ENCODE data around the gene PTGR2.
"Not testable (repeated sequence)": the region's sequence is repeated elsewhere in the genome, so short reads cannot be mapped to it uniquely, and the experiment has no call there.

The PTGR2 gene

DNA sequence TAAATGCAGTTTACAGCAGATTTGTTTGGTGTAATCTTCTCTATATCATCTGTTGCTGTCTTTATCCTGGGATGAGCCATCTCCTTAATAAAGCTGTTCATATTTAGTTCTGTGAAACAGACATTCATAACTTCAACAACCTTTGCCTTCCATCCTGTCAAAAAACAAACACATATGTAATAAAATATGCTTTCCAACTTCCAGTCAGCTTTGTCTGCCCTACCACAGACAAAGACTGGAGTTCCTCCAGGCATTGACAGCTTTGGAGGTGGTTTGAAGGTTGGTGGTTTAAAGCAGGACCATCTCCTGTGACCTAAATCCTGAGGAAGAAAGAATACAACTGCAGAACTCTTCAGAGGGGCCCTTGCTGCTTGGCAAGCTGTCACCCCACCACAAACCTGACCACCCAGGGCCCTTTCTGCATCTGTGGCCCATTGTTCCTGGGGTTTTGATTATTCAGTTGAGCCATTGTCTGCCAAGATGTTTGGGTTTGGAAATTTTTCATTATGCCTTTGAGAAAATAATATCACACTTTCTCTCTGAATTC is 28.2 kb upstream of the PTGR2 start:
- Mint-ChIP-seq H3K27me3 (peaks cover 18% of the 10 kb centered on the region), H3K27ac (no peak overlapping the region), H3K4me1 (peaks cover 2% of the 10 kb centered on the region), H3K9me3 (no peaks in the 10 kb centered on the region), H3K4me3 (no peak overlapping the region), H3K36me3 (no peaks in the 10 kb centered on the region)
- CTCF ChIA-PET = interaction anchor here (1.9 to 10.2 kb wide), 4 partner anchors 65 to 92 kb away, joined by 4 to 155 read pairs (median 23); a partner anchor contains a TSS
- DNase-seq = no peak

DNA sequence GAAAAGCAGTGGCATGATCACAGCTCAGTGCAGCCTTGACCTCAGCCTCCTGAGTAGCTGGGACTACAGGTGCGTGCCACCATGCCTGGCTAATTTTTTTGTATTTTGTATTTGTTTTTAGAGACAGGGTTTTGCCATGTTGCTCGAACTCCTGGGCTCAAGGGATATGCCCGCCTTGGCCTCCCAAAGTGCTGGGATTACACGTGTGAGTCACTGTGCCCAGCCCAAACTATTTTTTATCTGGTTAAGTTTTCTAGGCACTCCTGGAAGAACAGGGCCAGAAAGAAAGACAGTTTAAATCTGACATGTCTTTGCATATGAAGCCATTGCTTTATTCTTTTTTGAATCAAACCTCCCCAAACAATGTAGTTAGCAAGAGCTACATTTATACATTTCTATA is 27.5 kb upstream of the PTGR2 start:
- Mint-ChIP-seq H3K4me3 (no peak overlapping the region), H3K27me3 (peaks cover 18% of the 10 kb centered on the region), H3K36me3 (no peaks in the 10 kb centered on the region), H3K9me3 (no peaks in the 10 kb centered on the region), H3K4me1 (peaks cover 2% of the 10 kb centered on the region), H3K27ac (no peak overlapping the region)
- DNase-seq = no peak
- CTCF ChIA-PET = interaction anchor here (1.0 to 10.2 kb wide), 6 partner anchors 66 to 93 kb away, joined by 4 to 155 read pairs (median 20); a partner anchor contains a TSS

DNA sequence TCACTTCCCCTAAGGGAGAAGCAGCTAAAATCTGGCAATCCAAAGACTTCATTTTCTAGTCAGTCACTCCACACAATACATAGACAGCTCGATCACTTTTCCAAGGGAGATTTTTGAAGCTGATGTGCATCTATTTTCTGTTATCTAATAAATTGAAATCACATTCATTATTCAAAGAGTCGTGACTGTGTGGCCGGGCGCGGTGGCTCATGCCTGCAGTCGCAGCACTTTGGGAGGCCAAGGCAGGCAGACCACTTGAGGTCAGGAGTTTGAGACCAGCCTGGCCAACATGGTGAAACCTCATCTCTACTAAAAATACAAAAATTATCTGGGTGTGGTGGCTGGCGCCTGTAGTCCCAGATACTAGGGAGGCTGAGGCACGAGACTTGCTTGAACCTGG is 27.1 kb upstream of the PTGR2 start:
- CTCF ChIA-PET = interaction anchor here (0.8 to 10.2 kb wide), 10 partner anchors 36 to 102 kb away, joined by 3 to 155 read pairs (median 6); a partner anchor contains a TSS
- Mint-ChIP-seq H3K4me3 (no peak overlapping the region), H3K4me1 (peaks cover 2% of the 10 kb centered on the region), H3K27me3 (peaks cover 18% of the 10 kb centered on the region), H3K27ac (no peak overlapping the region), H3K9me3 (no peaks in the 10 kb centered on the region), H3K36me3 (no peaks in the 10 kb centered on the region)
- DNase-seq = no peak

DNA sequence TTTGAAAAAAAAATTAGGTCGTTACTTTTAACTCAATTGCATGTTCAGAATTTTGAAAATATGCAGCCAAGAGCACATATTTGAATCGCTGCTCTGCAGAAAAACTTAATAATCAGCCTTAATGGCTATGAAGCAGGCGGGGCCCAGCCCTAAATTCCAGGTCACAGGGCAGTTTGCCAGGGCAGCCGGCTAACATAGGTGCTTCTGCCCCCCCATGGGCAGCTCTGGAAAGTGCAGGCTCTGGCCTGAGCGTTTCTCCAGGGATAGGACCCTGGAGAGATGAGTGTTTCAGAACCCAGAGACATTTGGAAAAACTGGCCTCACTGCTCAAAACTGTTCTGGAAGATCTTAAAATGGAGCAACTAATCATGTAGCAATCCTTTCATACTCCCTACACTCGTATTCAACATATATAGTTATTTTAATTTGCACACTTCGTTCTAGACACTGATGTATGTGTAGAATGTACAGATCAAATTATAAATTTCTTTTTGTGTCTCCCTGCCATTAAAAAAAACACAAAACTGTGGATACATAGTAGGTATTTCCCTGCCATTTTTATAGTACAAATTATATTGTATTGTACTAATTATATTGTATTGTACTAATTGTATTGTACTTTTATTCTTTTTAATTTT is 26.0 kb upstream of the PTGR2 start:
- peak; percentile 85 for DNase-seq
- CTCF ChIA-PET = interaction anchor here (0.8 to 10.2 kb wide), 16 partner anchors 22 to 318 kb away, joined by 3 to 155 read pairs (median 5); a partner anchor contains a TSS
- peaks cover 8% of the 10 kb centered on the region for H3K4me1 Mint-ChIP-seq
- H3K4me3 Mint-ChIP-seq = no peak overlapping the region
- no peaks in the 10 kb centered on the region for H3K9me3 Mint-ChIP-seq
- H3K27me3 Mint-ChIP-seq = peaks cover 18% of the 10 kb centered on the region
- H3K36me3 Mint-ChIP-seq = no peaks in the 10 kb centered on the region
- no peak overlapping the region for H3K27ac Mint-ChIP-seq

DNA sequence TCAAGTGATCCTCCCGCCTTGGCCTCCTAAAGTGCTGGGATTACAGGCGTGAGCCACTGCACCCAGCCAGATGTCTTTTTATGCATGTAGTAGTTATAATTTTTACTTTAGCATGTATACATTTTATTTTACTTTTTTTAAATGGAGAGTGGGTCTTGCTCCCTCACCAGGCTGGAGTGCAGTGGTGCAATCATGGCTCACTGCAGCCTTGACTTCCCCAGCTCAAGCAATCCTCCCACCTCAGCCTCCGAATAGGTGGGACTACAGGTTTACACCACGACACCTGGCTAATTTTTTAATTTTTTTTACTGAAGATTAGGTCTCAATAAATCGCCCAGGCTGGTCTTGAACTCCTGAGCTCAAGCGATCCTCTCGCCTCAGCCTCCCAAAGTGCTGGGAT is 24.4 kb upstream of the PTGR2 start:
- DNase-seq = peak; percentile 31
- CTCF ChIA-PET = interaction anchor here (0.7 to 10.2 kb wide), 19 partner anchors 25 to 319 kb away, joined by 3 to 155 read pairs (median 3); a partner anchor contains a TSS
- not testable (repeated sequence) for H3K27me3 Mint-ChIP-seq

DNA sequence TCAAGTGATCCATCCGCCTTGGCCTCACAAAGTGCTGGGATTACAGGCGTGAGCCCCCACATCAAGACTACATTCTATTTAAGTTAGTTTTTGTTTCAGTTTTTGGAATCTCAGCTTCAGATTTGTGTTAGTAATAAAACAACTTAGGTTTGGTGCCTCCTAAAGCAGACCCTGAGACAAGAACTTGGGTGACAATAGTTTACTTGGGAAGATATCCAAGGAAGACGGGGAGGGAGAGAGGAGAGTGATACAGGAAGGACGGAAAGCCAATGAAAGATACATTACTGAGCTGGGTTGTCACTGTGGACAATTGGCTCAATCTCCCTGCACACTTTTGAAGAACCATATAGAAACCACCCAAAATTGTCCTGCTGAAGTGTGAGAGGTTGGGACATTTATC is 22.6 kb upstream of the PTGR2 start:
- Mint-ChIP-seq H3K36me3 (no peaks in the 10 kb centered on the region), H3K9me3 (no peaks in the 10 kb centered on the region), H3K4me1 (peaks cover 8% of the 10 kb centered on the region), H3K27ac (no peak overlapping the region), H3K4me3 (no peak overlapping the region), H3K27me3 (no peaks in the 10 kb centered on the region)
- DNase-seq = no peak
- CTCF ChIA-PET = interaction anchor here (0.5 to 10.2 kb wide), 5 partner anchors 16 to 357 kb away, joined by 3 to 155 read pairs (median 4); no protein-coding TSS in a partner anchor

More for the DNA sequence above, 24.4 kb upstream of the PTGR2 start:
- not testable (repeated sequence) for H3K4me3 Mint-ChIP-seq, H3K4me1 Mint-ChIP-seq, H3K27ac Mint-ChIP-seq, H3K36me3 Mint-ChIP-seq, H3K9me3 Mint-ChIP-seq

DNA sequence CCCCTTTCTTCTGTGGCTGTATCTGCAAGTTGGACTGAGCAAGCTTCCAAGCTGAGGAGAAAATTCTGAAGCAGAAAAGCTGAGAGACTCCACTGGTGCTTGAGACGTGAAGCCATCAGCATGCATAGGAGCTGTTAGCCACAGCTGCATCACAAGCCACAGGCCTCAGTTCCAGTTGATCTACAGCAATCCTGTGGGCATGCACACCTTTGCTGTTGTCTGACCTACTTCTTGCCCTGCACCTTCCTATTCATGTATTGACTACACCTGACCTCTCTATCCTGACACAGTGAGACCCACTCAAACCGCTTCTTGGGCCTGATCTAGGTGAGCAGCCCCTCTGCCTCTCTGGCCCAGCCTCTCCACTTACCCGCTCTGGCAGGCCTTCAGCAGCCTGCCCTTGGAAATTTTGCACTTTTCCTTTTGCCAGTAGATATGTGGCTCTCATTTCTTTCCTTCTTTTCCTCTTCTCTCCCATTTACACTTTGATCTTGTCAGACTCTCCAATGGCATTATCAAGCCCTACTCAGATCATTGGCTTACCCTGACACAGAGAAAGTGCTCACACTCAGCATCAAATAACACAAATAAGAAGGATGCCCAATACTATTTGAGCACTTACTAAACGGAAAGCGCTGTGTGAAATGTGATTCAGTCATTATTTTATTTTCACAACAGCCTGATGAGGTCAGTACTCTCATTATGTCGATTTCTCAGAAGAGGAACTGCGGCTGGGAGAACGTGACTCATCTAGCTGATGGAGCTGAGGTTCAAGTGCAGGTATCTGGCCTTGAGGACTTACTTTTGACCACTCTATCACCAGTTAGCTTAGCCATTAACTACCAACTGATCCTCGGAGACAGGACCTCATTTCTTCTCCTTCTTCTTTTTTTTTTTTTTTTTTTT is 21.9 kb upstream of the PTGR2 start:
- no peaks in the 10 kb centered on the region for H3K27me3 Mint-ChIP-seq
- peaks cover 8% of the 10 kb centered on the region for H3K4me1 Mint-ChIP-seq
- H3K36me3 Mint-ChIP-seq = no peaks in the 10 kb centered on the region
- no peak for DNase-seq
- H3K9me3 Mint-ChIP-seq = no peaks in the 10 kb centered on the region
- no peak overlapping the region for H3K4me3 Mint-ChIP-seq
- CTCF ChIA-PET = interaction anchor here (0.5 to 10.2 kb wide), 7 partner anchors 15 to 358 kb away, joined by 3 to 155 read pairs (median 3); partner anchors contain the start of gene PTGR2
- H3K27ac Mint-ChIP-seq = peak overlapping the region; percentile 15

DNA sequence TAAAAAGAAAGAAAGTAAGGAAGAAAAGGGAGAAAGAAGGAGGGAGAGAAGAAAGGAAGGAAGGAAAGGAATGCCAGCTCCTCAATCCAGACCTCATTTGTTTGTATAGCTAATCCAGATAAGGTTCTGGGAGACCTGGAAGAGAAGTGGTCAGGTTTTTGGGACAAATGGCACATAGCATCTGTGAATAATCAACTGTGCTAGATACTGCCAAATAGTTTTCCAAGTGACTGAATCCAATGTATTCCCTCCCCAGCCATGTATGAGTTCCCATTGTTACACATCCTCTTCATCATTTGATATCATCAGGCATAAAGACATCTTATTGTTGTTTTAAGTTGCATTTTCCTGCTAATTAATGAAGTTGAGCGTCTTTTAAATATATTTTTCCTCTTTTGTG is 18.6 kb upstream of the PTGR2 start:
- Mint-ChIP-seq H3K4me1 (peaks cover 6% of the 10 kb centered on the region), H3K4me3 (no peak overlapping the region), H3K27me3 (peaks cover 6% of the 10 kb centered on the region), H3K27ac (no peak overlapping the region), H3K36me3 (no peaks in the 10 kb centered on the region), H3K9me3 (no peaks in the 10 kb centered on the region)
- DNase-seq = no peak
- CTCF ChIA-PET = no interaction called here

DNA sequence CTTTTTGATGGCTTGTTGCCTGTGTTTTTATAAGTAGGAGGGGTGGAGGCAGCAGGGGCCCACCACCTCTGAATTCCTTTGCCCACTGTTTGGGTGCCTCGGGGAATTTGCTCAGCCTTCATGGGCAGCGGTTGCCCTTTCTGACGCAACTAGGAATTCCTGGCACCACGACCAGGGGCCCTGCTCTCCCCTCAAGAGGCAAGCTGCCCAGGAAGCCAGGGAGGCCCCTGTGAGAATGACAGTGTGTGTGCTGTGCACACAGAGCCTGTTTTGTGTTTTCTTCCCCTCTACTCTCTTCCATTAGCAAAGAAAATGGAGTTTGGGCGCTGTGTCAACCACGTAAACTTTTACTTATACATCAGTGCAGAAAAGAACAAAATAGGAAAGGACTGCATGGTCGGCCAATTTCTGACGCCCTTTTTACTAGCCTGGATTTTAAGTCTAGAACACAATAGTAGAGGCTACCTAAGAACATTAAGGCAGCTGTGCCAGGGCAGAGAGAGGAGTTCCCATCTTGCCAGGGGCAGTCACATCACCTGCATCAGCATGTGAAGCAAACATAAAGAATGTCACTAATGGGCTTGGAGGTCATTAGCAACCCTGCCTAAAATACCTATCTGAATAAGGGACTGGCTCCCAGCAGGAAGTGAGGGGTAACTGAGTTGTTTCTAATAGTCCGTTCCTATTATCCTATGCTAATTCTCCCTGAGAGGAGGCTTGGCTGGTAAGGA is 17.9 kb upstream of the PTGR2 start:
- Mint-ChIP-seq H3K27me3 (peaks cover 6% of the 10 kb centered on the region), H3K4me1 (peaks cover 6% of the 10 kb centered on the region), H3K9me3 (no peaks in the 10 kb centered on the region), H3K27ac (no peak overlapping the region), H3K36me3 (no peaks in the 10 kb centered on the region), H3K4me3 (no peak overlapping the region)
- CTCF ChIA-PET = no interaction called here
- DNase-seq = no peak

DNA sequence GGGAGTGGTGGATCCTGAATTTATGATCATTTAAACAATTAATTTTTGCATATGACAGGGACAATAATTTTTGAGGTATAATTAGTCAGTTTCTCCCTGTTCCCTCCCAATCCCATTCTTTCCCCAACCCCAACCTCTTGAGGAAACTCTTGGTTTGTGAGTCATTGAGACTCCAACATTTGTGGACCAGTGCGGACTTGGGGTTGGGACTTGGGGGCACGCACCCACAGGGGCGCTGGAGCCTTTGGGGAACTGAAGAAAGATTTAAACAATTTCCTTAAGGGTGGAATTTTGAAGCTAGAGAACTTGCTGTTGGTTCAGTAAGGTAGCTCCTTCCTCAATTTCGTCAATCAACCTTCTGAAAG is 17.4 kb upstream of the PTGR2 start:
- Mint-ChIP-seq H3K4me3 (no peak overlapping the region), H3K27me3 (peaks cover 6% of the 10 kb centered on the region), H3K9me3 (no peaks in the 10 kb centered on the region), H3K4me1 (peaks cover 6% of the 10 kb centered on the region), H3K36me3 (no peaks in the 10 kb centered on the region), H3K27ac (no peak overlapping the region)
- DNase-seq = no peak
- CTCF ChIA-PET = no interaction called here

DNA sequence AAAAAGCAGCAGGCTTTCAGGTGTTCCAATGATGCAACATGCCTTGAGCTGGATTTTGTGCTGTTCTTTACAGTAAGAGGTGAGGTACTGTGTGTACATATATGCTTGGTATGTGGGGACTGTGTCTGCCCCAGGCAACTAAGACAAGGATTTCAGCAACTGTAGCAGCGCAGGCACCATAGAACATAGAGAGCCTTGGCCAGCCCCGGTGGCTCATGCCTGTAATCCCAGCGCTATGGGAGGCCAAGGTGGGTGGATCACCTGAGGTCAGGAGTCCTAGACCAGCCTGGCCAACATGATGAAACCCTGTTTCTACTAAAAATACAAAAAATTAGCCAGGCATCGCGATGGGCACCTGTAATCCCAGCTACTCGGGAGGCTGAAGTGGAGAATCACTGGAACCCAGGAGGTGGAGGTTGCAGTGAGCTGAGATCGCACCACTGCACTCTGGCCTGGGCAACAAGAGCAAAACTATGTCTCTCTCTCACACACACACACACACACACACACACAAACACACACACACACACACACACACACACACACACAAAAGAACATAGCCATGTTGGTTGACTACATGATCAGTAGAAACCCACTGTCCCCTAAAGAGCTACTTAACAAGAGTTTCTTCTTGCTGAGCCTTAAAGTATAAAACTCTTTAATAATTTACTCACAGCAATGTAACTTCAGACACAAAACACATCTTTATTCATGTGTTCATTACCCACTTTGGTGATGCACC is 13.2 kb upstream of the PTGR2 start:
- H3K4me1 Mint-ChIP-seq, DNase-seq, H3K36me3 Mint-ChIP-seq, H3K4me3 Mint-ChIP-seq, H3K27me3 Mint-ChIP-seq, H3K27ac Mint-ChIP-seq, H3K9me3 Mint-ChIP-seq: not testable (repeated sequence)
- CTCF ChIA-PET = interaction anchor here (1.1 kb wide), 1 partner anchor 110 kb away, joined by 4 read pairs; no protein-coding TSS in a partner anchor

DNA sequence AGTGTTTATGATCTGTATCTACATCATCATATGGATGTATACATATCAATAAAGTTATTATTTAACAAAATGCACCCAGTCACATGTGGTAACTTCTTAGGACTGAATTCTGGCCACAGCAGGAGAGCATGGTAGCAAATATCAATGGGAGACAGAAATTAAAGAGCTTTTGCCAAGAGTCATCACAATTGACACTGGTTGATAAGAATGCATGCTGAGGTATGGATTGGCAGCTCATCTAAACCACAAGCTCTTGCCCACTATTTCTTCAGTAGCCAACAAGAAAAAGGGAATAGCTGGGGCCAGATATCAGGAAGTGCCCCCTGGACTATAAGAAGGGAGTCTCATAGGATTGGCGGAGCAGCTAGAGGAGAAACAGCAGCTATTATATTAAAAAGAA is 9.4 kb upstream of the PTGR2 start:
- H3K36me3 Mint-ChIP-seq = no peaks in the 10 kb centered on the region
- H3K27me3 Mint-ChIP-seq = peaks cover 18% of the 10 kb centered on the region
- H3K9me3 Mint-ChIP-seq = no peaks in the 10 kb centered on the region
- no peak overlapping the region for H3K4me3 Mint-ChIP-seq
- CTCF ChIA-PET = no interaction called here
- no peak overlapping the region for H3K27ac Mint-ChIP-seq
- no peaks in the 10 kb centered on the region for H3K4me1 Mint-ChIP-seq
- no peak for DNase-seq

DNA sequence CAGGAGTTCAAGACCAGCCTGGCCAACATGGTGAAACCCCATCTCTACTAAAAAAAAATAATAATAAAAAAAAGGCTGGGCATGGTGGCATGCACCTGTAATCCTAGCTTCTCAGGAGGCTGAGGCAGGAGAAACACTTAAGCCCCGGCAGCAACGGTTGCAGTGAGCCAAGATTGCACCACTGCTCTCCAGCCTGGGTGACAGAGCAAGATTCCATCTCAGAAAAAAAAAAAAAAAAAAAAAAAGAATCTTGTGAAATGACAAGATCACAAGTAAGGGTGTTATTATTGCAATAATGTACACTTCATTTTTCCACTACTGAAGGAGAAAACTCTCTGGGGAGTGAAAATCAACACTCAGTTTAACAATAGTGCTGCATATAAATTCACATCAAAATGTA is 8.8 kb upstream of the PTGR2 start:
- Mint-ChIP-seq H3K9me3 (no peaks in the 10 kb centered on the region), H3K27me3 (peaks cover 20% of the 10 kb centered on the region), H3K4me1 (no peaks in the 10 kb centered on the region), H3K36me3 (no peaks in the 10 kb centered on the region), H3K27ac (no peak overlapping the region), H3K4me3 (no peak overlapping the region)
- DNase-seq = no peak
- CTCF ChIA-PET = no interaction called here
